IMR-90 (cell line): ENCODE results near the gene CLEC4D. TPM values are rescaled to one million over a fixed set of nuclear protein-coding genes. Genes with fewer than 3 reads are reported as not detected.

Experiments used
- ATAC-seq: fragments of 200-7000 bp; cut with Tn5 transposase; 2 replicates; pipeline ENCODE4 v1.9.1; 2020; ENCODE audit warnings: low read depth, mild to moderate bottlenecking, moderate library complexity
- BruUV-seq: library from RNA; stranded (reverse); fragments of 400-500 nt; replicated peaks from 2 replicates; lab custom pipeline; 2021; lab: Mats Ljungman, UMichigan
- CTCF ChIA-PET: fragments of 300-600 bp; formaldehyde crosslinking; extraction: SDS; loops from one replicate; lab custom pipeline; 2021; ENCODE audit warnings: antibody characterized with exemption; lab: Yijun Ruan, JAX
- POLR2A ChIA-PET: fragments of 300-600 bp; sonication (Branson Sonifier 250); formaldehyde crosslinking; loops from one replicate; lab custom pipeline; 2022; ENCODE audit warnings: antibody characterized with exemption; ENCODE audit not compliant: unreplicated experiment; lab: Charles Lee
- DNase-seq: peaks from one replicate; pipeline ENCODE4 v3.0.0; 2013
- H2AFZ ChIP-seq: replicated peaks from 2 replicates; pipeline ENCODE3; 2013; ENCODE audit warnings: low read length, mild to moderate bottlenecking; ENCODE audit not compliant: poor library complexity
- H2AK5ac ChIP-seq: 2 replicates; pipeline ENCODE4 v1.6.1; 2013; ENCODE audit warnings: low read depth, low read length, inconsistent platforms
- H2AK9ac ChIP-seq: replicated peaks from 2 replicates; pipeline ENCODE3; 2013; ENCODE audit warnings: mild to moderate bottlenecking, low read depth, low read length, moderate library complexity; ENCODE audit not compliant: poor library complexity
- H2BK120ac ChIP-seq: 2 replicates; pipeline ENCODE4 v1.6.1; 2013; ENCODE audit warnings: low read depth, low read length, inconsistent platforms
- H2BK15ac ChIP-seq: 3 replicates; pipeline ENCODE4 v1.6.1; 2013; ENCODE audit warnings: low read depth, low read length, inconsistent platforms
- H2BK20ac ChIP-seq: 2 replicates; pipeline ENCODE4 v1.6.1; 2013; ENCODE audit warnings: low read depth, mild to moderate bottlenecking, inconsistent platforms, low read length, moderate library complexity
- H2BK5ac ChIP-seq: 2 replicates; pipeline ENCODE4 v1.6.1; 2013; ENCODE audit warnings: mild to moderate bottlenecking, low read depth, low read length, inconsistent platforms; ENCODE audit not compliant: poor library complexity, severe bottlenecking
- H3K14ac ChIP-seq: replicated peaks from 2 replicates; pipeline ENCODE4 v1.6.1; 2013; ENCODE audit warnings: low read depth, low read length, inconsistent platforms
- H3K18ac ChIP-seq: 2 replicates; pipeline ENCODE4 v1.6.1; 2013; ENCODE audit warnings: low read depth, low read length, control low read depth
- H3K23ac ChIP-seq: 2 replicates; pipeline ENCODE4 v1.6.1; 2013; ENCODE audit warnings: low read depth, low read length, inconsistent platforms
- H3K27ac ChIP-seq: 2 replicates; pipeline ENCODE4 v1.5.1; 2013; ENCODE audit warnings: mild to moderate bottlenecking, control low read depth, low read length; ENCODE audit not compliant: insufficient read depth
- H3K27me3 ChIP-seq: 2 replicates; pipeline ENCODE4 v1.6.1; 2013; ENCODE audit warnings: low read length; ENCODE audit not compliant: control insufficient read depth, insufficient read depth
- H3K36me3 ChIP-seq: 2 replicates; pipeline ENCODE4 v1.6.1; 2013; ENCODE audit warnings: low read length, mixed read lengths; ENCODE audit not compliant: control insufficient read depth, insufficient read depth
- H3K4ac ChIP-seq: 2 replicates; pipeline ENCODE4 v1.6.1; 2013; ENCODE audit warnings: low read depth, low read length, inconsistent platforms
- H3K4me1 ChIP-seq: 2 replicates; pipeline ENCODE4 v1.6.1; 2013; ENCODE audit warnings: low read length, mixed read lengths; ENCODE audit not compliant: control insufficient read depth, insufficient read depth
- H3K4me2 ChIP-seq: 2 replicates; pipeline ENCODE4 v1.6.1; 2013; ENCODE audit warnings: low read depth, mild to moderate bottlenecking, control low read depth, low read length, moderate library complexity
- H3K4me3 ChIP-seq: 2 replicates; pipeline ENCODE4 v1.5.1; 2013; ENCODE audit warnings: low read depth, mild to moderate bottlenecking, control low read depth, low read length, moderate library complexity; ENCODE audit not compliant: insufficient read depth
- H3K56ac ChIP-seq: 2 replicates; pipeline ENCODE4 v1.6.1; 2013; ENCODE audit warnings: low read length, inconsistent platforms; ENCODE audit not compliant: insufficient read depth; ENCODE audit errors: extremely low read depth
- H3K79me1 ChIP-seq, 2 experiments: 2 replicates each; pipeline ENCODE4 v1.6.1; 2013; ENCODE audit warnings: low read length in 2 of 2, inconsistent platforms in 1 of 2, low read depth in 1 of 2
- H3K9ac ChIP-seq: 2 replicates; pipeline ENCODE4 v1.6.1; 2013; ENCODE audit warnings: low read depth, low read length, control low read depth
- H3K9me1 ChIP-seq: 2 replicates; pipeline ENCODE4 v1.6.1; 2013; ENCODE audit warnings: low read length, inconsistent platforms; ENCODE audit not compliant: insufficient read depth
- H3K9me3 ChIP-seq: 2 replicates; pipeline ENCODE4 v1.6.1; 2013; ENCODE audit warnings: low read length; ENCODE audit not compliant: control insufficient read depth, insufficient read depth
- H4K20me1 ChIP-seq: 2 replicates; pipeline ENCODE4 v1.6.1; 2013; ENCODE audit warnings: low read length, inconsistent platforms; ENCODE audit not compliant: insufficient read depth
- H4K5ac ChIP-seq: 2 replicates; pipeline ENCODE4 v1.6.1; 2013; ENCODE audit warnings: mild to moderate bottlenecking, low read depth, low read length, control low read depth
- H4K8ac ChIP-seq, 2 experiments: 2 replicates each; pipeline ENCODE4 v1.6.1; 2013; ENCODE audit warnings: low read depth in 2 of 2, low read length in 2 of 2, control low read depth in 1 of 2, inconsistent platforms in 1 of 2
- H4K91ac ChIP-seq: 2 replicates; pipeline ENCODE4 v1.6.1; 2013; ENCODE audit warnings: low read depth, low read length, inconsistent platforms; ENCODE audit not compliant: insufficient read depth
- RCOR1 ChIP-seq: IDR thresholded peaks from 2 replicates; pipeline ENCODE4 v1.6.1; 2012; ENCODE audit warnings: mild to moderate bottlenecking, low read length, improper control_type of control experiment; ENCODE audit not compliant: insufficient replicate concordance
- WGBS, 2 experiments: methylation state at CpG; one replicate each; pipeline versions ENCODE4 v1.1.5 to v1.1.7; 2013; ENCODE audit warnings: missing lambda C conversion rate in 2 of 2; ENCODE audit not compliant: insufficient read length in 1 of 2; ENCODE audit errors: extremely low coverage in 2 of 2; 5-methylcytosine and 5-hydroxymethylcytosine counted together
- dilution Hi-C: fragments of 300-500 bp; cut with HindIII; formaldehyde crosslinking; loops from one replicate; pipeline ENCODE4 v1.14.3; 2018; ENCODE audit warnings: low sequenced_read_pairs; ENCODE audit not compliant: unreplicated experiment
- in situ Hi-C: fragments of 300-500 bp; cut with MboI; formaldehyde crosslinking; loops from 3 replicates; pipeline ENCODE4 v1.14.3; 2019; ENCODE audit warnings: low sequenced_read_pairs, inconsistent platforms, mixed read lengths
- intact Hi-C: fragments of 100-400 bp; cut with micrococcal nuclease; formaldehyde crosslinking; loops from 2 replicates; pipeline ENCODE4 v1.10.0; 2022
- polyA plus RNA-seq, 3 experiments: library from polyadenylated mRNA; depleted of rRNA; stranded (reverse); fragments of >200 nt; gene quantifications; 2 replicates each; pipeline ENCODE4 v1.2.3, GENCODE V29; 2012; ENCODE audit warnings: low replicate concordance in 1 of 3
- total RNA-seq: library from RNA; depleted of rRNA; stranded (reverse); fragments of >200 nt; gene quantifications from 2 replicates; pipeline ENCODE4 v1.2.3, GENCODE V29; 2012

The CLEC4D gene
- total and polyA plus RNA-seq, 2 of the 4 experiments (the other 2 are of a cell fraction): not detected

DNA sequence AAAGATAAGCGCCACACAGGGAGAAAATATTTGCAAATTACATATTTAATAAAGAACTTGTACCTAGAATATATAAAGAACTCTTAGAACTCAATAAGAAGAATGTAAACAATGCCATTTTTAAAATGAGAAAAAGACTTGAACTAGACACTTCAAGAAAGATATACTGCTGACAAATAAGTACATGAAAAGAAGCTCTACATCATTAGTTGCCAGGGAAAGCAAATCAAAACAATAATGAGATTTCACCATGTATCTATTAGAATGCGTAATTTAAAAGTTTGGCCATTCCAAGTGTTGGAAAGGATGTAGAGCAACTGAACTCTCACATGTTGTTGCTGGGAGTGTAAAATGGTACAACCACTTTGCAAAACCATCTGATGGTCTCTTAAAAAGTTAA lies 34.3 kb downstream of the CLEC4D start:
- Histone ChIP-seq H3K27ac (no peak overlapping the region), H4K91ac (no peak overlapping the region), H3K9me3 (no peaks in the 10 kb centered on the region), H2BK20ac (no peak overlapping the region), H3K4me3 (no peak overlapping the region), H3K4me1 (no peaks in the 10 kb centered on the region), H3K18ac (no peak overlapping the region), H2AFZ (no peak overlapping the region), H3K14ac (no peak overlapping the region), H2BK5ac (no peak overlapping the region), H2AK5ac (no peak overlapping the region), H3K4me2 (no peak overlapping the region), H2BK120ac (no peak overlapping the region), H3K9me1 (no peaks in the 10 kb centered on the region), H4K20me1 (no peaks in the 10 kb centered on the region), H4K8ac (no peak overlapping the region), H3K79me1 (no peaks in the 10 kb centered on the region), H3K9ac (no peak overlapping the region), H3K23ac (no peak overlapping the region), H4K5ac (no peak overlapping the region), H2AK9ac (no peak overlapping the region), H3K36me3 (no peaks in the 10 kb centered on the region), H3K4ac (no peak overlapping the region), H3K56ac (no peak overlapping the region), H3K27me3 (no peaks in the 10 kb centered on the region), H2BK15ac (no peak overlapping the region)
- in situ Hi-C loops: no loop called here
- CTCF ChIA-PET: no interaction called here
- dilution Hi-C loops: no loop called here
- TF ChIP-seq RCOR1: no peak
- POLR2A ChIA-PET: no interaction called here
- no CpG with 5 or more reads among the region's 2 CpGs for WGBS, 2 experiments
- DNase-seq (no peak), ATAC-seq (no peak)
- intact Hi-C loops: loop anchor here (10.0 kb wide), 1 partner anchor 347 kb away; no protein-coding TSS in a partner anchor
- no TSS peak for BruUV-seq
